ENCODE data around the gene PRLR.

PRLR gene

DNA sequence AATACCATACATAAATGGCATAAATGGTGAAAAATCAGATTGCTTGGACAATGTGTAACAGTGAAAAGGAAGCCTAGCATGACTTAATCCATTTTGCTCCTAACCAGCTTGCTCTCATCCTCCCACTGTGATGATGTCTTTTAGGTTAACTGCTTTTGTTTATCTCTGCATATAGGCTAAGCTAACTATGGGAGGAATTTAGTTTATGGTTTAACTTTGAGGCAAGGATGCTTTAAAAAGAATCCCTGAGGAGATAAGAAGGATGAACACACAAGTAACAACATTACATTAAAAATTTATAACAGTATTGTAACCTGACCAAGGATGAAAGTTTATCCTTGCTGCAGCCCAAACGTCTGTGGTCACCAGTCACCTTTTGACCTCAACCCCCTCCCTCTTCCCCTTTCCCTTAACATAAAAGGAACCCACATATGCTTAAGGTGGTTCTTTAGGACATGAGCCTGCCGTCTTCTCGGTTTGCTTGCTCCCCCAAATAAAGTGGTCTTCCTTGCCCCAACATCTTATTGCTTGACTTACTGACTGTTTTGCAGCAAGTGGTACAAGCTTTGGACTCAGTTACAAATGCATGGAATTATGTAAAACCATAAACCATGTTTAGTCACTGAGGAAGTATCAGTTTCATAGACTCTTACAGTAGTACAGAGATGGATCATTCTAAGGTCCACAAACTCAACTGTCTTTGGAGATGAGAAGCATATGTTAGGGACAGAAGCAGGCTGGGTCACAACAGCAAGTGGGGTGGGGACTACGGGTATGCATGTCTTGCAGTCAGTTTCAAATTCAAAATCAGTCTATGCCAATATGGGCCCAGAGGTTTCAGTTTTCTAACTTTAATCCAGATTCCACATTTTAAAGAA lies 213.9 kb downstream of the PRLR start:
- H4K91ac ChIP-seq (ENCODE audit: low read length): no peak overlapping the region
- WGBS: 77% methylated on average over 4 of the region's 4 CpGs
- no peak overlapping the region for H3K14ac ChIP-seq (ENCODE audit: low read length in 2 of 2)
- H3K79me1 ChIP-seq (replicated peaks; ENCODE audit: low read length, poor library complexity, severe bottlenecking): no peaks in the 10 kb centered on the region
- H3K9ac ChIP-seq (ENCODE audit: low read length): no peak overlapping the region
- H3K9me3 ChIP-seq (ENCODE audit: control insufficient read depth, low read length): no peaks in the 10 kb centered on the region
- H2AFZ ChIP-seq (ENCODE audit: low read depth, low read length): no peak overlapping the region
- no peak overlapping the region for H3K18ac ChIP-seq (ENCODE audit: low read depth in 1 of 2, low read length in 2 of 2)
- no peak overlapping the region for H2BK120ac ChIP-seq (ENCODE audit: low read depth, low read length)
- H3K4me1 ChIP-seq (ENCODE audit: control insufficient read depth, insufficient read depth, low read depth, low read length): no peaks in the 10 kb centered on the region
- no peak for DNase-seq
- no peak overlapping the region for H3K4me3 ChIP-seq (ENCODE audit: insufficient read depth in 1 of 2, low read depth in 1 of 2, low read length in 2 of 2)
- peaks cover 0 to 3% of the 10 kb centered on the region in 2 experiments for H3K27me3 ChIP-seq (ENCODE audit: control insufficient read depth in 1 of 2, insufficient read depth in 1 of 2, low read length in 2 of 2)
- H3K4me2 ChIP-seq (ENCODE audit: low read length, poor library complexity, severe bottlenecking): no peak overlapping the region
- H3K23ac ChIP-seq (ENCODE audit: low read length in 2 of 2): no peak overlapping the region
- no peak overlapping the region for H2BK12ac ChIP-seq (ENCODE audit: low read length in 2 of 2)
- H3K4ac ChIP-seq (ENCODE audit: low read depth in 1 of 2, low read length in 2 of 2): no peak overlapping the region
- H3K36me3 ChIP-seq (ENCODE audit: control insufficient read depth in 1 of 2, insufficient read depth in 2 of 2, low read depth in 1 of 2, low read length in 2 of 2): no peaks in the 10 kb centered on the region
- H2BK15ac ChIP-seq (ENCODE audit: low read depth, poor library complexity, severe bottlenecking): no peak overlapping the region
- H2AK5ac ChIP-seq (ENCODE audit: low read length, severe bottlenecking): no peak overlapping the region
- H2BK5ac ChIP-seq (ENCODE audit: low read depth, low read length, poor library complexity, severe bottlenecking): no peak overlapping the region
- no peak overlapping the region for H4K8ac ChIP-seq (ENCODE audit: low read length)
- H3K27ac ChIP-seq (ENCODE audit: low read length, poor library complexity, severe bottlenecking): no peak overlapping the region

DNA sequence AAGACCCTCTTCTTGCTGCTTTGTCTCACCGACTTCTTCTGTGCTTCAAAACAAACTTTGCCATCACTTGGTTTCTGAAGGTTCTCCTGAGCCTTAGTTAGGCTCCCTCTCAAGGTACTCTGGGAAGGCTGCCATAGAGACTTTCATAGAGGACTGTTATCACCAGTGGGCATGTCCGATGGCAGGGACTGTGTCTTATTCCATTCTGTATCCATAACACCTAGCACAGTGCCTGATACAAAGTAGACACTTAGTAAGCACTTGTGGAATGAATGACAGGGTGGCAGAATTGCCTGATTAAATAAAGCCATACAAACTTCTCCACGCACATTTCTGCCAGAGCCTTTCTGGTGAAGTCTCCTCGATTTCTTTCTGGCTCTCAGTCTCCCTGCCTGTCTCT lies 215.2 kb downstream of the PRLR start:
- no peak for DNase-seq
- no peak overlapping the region for H2BK15ac ChIP-seq (ENCODE audit: low read depth, poor library complexity, severe bottlenecking)
- 91% methylated on average over 2 of the region's 4 CpGs for WGBS

DNA sequence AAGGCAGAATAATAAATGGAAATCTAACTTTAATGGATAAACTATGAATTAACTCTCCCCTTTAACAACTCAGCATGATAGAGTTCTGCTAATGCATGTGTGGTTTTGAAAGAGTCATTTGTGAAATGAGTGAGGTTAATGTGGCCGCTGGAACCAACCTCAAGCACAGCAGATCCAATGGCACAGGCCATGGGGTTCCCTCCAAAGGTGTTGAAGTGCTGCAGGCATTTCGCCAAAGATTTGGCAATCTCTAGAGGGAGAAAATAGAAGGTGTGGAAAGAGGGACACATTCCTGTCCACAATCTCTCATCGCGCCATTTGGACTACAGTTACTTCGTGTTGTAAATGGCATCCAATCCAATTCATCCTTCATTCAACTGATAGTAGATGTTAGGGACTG lies 217.5 kb downstream of the PRLR start:
- no peak overlapping the region for H3K14ac ChIP-seq (ENCODE audit: low read length in 2 of 2)
- H3K79me1 ChIP-seq (replicated peaks; ENCODE audit: low read length, poor library complexity, severe bottlenecking): no peaks in the 10 kb centered on the region
- no peak overlapping the region for H2BK120ac ChIP-seq (ENCODE audit: low read depth, low read length)
- no peaks in the 10 kb centered on the region for H3K4me1 ChIP-seq (ENCODE audit: control insufficient read depth, insufficient read depth, low read depth, low read length)
- H3K4me2 ChIP-seq (ENCODE audit: low read length, poor library complexity, severe bottlenecking): no peak overlapping the region
- no peak overlapping the region for H3K4me3 ChIP-seq (ENCODE audit: insufficient read depth in 1 of 2, low read depth in 1 of 2, low read length in 2 of 2)
- H4K8ac ChIP-seq (ENCODE audit: low read length): no peak overlapping the region
- H4K91ac ChIP-seq (ENCODE audit: low read length): no peak overlapping the region
- H3K27me3 ChIP-seq (ENCODE audit: control insufficient read depth in 1 of 2, insufficient read depth in 1 of 2, low read length in 2 of 2): peaks cover 2 to 3% of the 10 kb centered on the region in 2 experiments
- no peak overlapping the region for H2BK15ac ChIP-seq (ENCODE audit: low read depth, poor library complexity, severe bottlenecking)
- no peak overlapping the region for H2BK12ac ChIP-seq (ENCODE audit: low read length in 2 of 2)
- no peaks in the 10 kb centered on the region for H3K36me3 ChIP-seq (ENCODE audit: control insufficient read depth in 1 of 2, insufficient read depth in 2 of 2, low read depth in 1 of 2, low read length in 2 of 2)
- no peak for DNase-seq
- H3K9me3 ChIP-seq (ENCODE audit: control insufficient read depth, low read length): no peaks in the 10 kb centered on the region
- H3K27ac ChIP-seq (ENCODE audit: low read length, poor library complexity, severe bottlenecking): no peak overlapping the region
- 92% methylated on average over 2 of the region's 5 CpGs for WGBS
- no peak overlapping the region for H2AFZ ChIP-seq (ENCODE audit: low read depth, low read length)
- H3K4ac ChIP-seq (ENCODE audit: low read depth in 1 of 2, low read length in 2 of 2): no peak overlapping the region
- no peak overlapping the region for H3K18ac ChIP-seq (ENCODE audit: low read depth in 1 of 2, low read length in 2 of 2)
- H3K9ac ChIP-seq (ENCODE audit: low read length): no peak overlapping the region
- no peak overlapping the region for H3K23ac ChIP-seq (ENCODE audit: low read length in 2 of 2)
- no peak overlapping the region for H2AK5ac ChIP-seq (ENCODE audit: low read length, severe bottlenecking)
- no peak overlapping the region for H2BK5ac ChIP-seq (ENCODE audit: low read depth, low read length, poor library complexity, severe bottlenecking)

More for the DNA sequence above, 215.2 kb downstream of the PRLR start:
- Histone ChIP-seq H3K27ac (ENCODE audit: low read length, poor library complexity, severe bottlenecking) (no peak overlapping the region), H3K4me1 (ENCODE audit: control insufficient read depth, insufficient read depth, low read depth, low read length) (no peaks in the 10 kb centered on the region), H3K4me2 (ENCODE audit: low read length, poor library complexity, severe bottlenecking) (no peak overlapping the region), H2BK120ac (ENCODE audit: low read depth, low read length) (no peak overlapping the region), H3K4me3 (ENCODE audit: insufficient read depth in 1 of 2, low read depth in 1 of 2, low read length in 2 of 2) (no peak overlapping the region), H4K91ac (ENCODE audit: low read length) (no peak overlapping the region), H3K36me3 (ENCODE audit: control insufficient read depth in 1 of 2, insufficient read depth in 2 of 2, low read depth in 1 of 2, low read length in 2 of 2) (no peaks in the 10 kb centered on the region), H4K8ac (ENCODE audit: low read length) (no peak overlapping the region), H3K9me3 (ENCODE audit: control insufficient read depth, low read length) (no peaks in the 10 kb centered on the region), H3K18ac (ENCODE audit: low read depth in 1 of 2, low read length in 2 of 2) (peak overlapping the region in 1 of 2 experiments; percentile 33), H3K14ac (ENCODE audit: low read length in 2 of 2) (no peak overlapping the region), H2BK12ac (ENCODE audit: low read length in 2 of 2) (no peak overlapping the region), H2AFZ (ENCODE audit: low read depth, low read length) (no peak overlapping the region), H3K4ac (ENCODE audit: low read depth in 1 of 2, low read length in 2 of 2) (no peak overlapping the region), H3K27me3 (ENCODE audit: control insufficient read depth in 1 of 2, insufficient read depth in 1 of 2, low read length in 2 of 2) (peaks cover 0 to 3% of the 10 kb centered on the region in 2 experiments), H2AK5ac (ENCODE audit: low read length, severe bottlenecking) (no peak overlapping the region), H3K9ac (ENCODE audit: low read length) (no peak overlapping the region), H3K79me1 (replicated peaks; ENCODE audit: low read length, poor library complexity, severe bottlenecking) (no peaks in the 10 kb centered on the region), H3K23ac (ENCODE audit: low read length in 2 of 2) (no peak overlapping the region), H2BK5ac (ENCODE audit: low read depth, low read length, poor library complexity, severe bottlenecking) (no peak overlapping the region)

DNA sequence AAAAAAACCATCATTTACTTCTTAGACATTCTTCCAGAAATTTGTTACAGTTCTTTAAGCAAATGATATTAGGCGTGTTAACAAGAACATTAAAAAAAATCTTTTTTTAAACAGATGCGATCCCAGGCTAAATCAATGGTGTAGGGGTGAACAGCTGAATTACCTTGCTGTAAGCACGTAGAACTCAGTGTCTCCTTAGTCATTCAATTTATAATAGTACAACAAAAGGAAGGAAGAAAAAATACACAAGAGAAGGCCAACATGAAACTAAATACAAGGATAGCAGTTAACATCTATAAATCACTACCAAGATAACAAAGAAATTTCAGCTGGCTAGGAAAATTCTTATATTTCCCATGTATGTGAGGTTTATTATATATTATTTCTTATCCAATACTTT lies 217.9 kb downstream of the PRLR start:
- no peaks in the 10 kb centered on the region for H3K4me1 ChIP-seq (ENCODE audit: control insufficient read depth, insufficient read depth, low read depth, low read length)
- no peak overlapping the region for H3K23ac ChIP-seq (ENCODE audit: low read length in 2 of 2)
- WGBS: no CpG with 5 or more reads among the region's 3 CpGs
- H3K18ac ChIP-seq (ENCODE audit: low read depth in 1 of 2, low read length in 2 of 2): no peak overlapping the region
- H4K91ac ChIP-seq (ENCODE audit: low read length): no peak overlapping the region
- H3K4me3 ChIP-seq (ENCODE audit: insufficient read depth in 1 of 2, low read depth in 1 of 2, low read length in 2 of 2): no peak overlapping the region
- H2AFZ ChIP-seq (ENCODE audit: low read depth, low read length): no peak overlapping the region
- H3K14ac ChIP-seq (ENCODE audit: low read length in 2 of 2): no peak overlapping the region
- H3K27me3 ChIP-seq (ENCODE audit: control insufficient read depth in 1 of 2, insufficient read depth in 1 of 2, low read length in 2 of 2): peaks cover 3 to 6% of the 10 kb centered on the region in 2 experiments
- H3K9me3 ChIP-seq (ENCODE audit: control insufficient read depth, low read length): no peaks in the 10 kb centered on the region
- H3K36me3 ChIP-seq (ENCODE audit: control insufficient read depth in 1 of 2, insufficient read depth in 2 of 2, low read depth in 1 of 2, low read length in 2 of 2): no peaks in the 10 kb centered on the region
- no peak for DNase-seq
- H2BK120ac ChIP-seq (ENCODE audit: low read depth, low read length): no peak overlapping the region
- H3K79me1 ChIP-seq (replicated peaks; ENCODE audit: low read length, poor library complexity, severe bottlenecking): no peaks in the 10 kb centered on the region
- no peak overlapping the region for H2AK5ac ChIP-seq (ENCODE audit: low read length, severe bottlenecking)
- no peak overlapping the region for H3K9ac ChIP-seq (ENCODE audit: low read length)
- H3K27ac ChIP-seq (ENCODE audit: low read length, poor library complexity, severe bottlenecking): no peak overlapping the region
- no peak overlapping the region for H2BK15ac ChIP-seq (ENCODE audit: low read depth, poor library complexity, severe bottlenecking)
- no peak overlapping the region for H3K4me2 ChIP-seq (ENCODE audit: low read length, poor library complexity, severe bottlenecking)
- no peak overlapping the region for H4K8ac ChIP-seq (ENCODE audit: low read length)
- H3K4ac ChIP-seq (ENCODE audit: low read depth in 1 of 2, low read length in 2 of 2): no peak overlapping the region
- no peak overlapping the region for H2BK12ac ChIP-seq (ENCODE audit: low read length in 2 of 2)
- no peak overlapping the region for H2BK5ac ChIP-seq (ENCODE audit: low read depth, low read length, poor library complexity, severe bottlenecking)

Data from mesenchymal stem cell (in vitro differentiated cells and primary cell).